Fibroblast of the aortic adventitia (primary cell): ENCODE results near the gene PALLD. TPM values are rescaled to one million over a fixed set of nuclear protein-coding genes. Genes with fewer than 3 reads are reported as not detected.

ENCODE experiments used
- DNase-seq: peaks from one replicate; pipeline ENCODE4 v3.0.0-alpha.2; 2010; ENCODE audit warnings: low read depth
- H3K4me3 ChIP-seq: 2 replicates; pipeline ENCODE4 v1.5.1; 2011; ENCODE audit warnings: low read depth, mild to moderate bottlenecking, control low read depth, low read length, moderate library complexity
- total RNA-seq: library from RNA; depleted of rRNA; stranded (reverse); fragments of >200 nt; gene quantifications from 2 replicates; pipeline ENCODE4 v1.2.3, GENCODE V29; 2012; ENCODE audit warnings: low replicate concordance
- TF ChIP-seq, protein P1 (sequence below): IDR thresholded peaks from 2 replicates; pipeline ENCODE4 v1.5.1; 2011; ENCODE audit warnings: mild to moderate bottlenecking, low read length, control low read depth, inconsistent platforms; ENCODE audit not compliant: insufficient read depth

PALLD gene
- total RNA-seq, 1 donor, result 52.1 TPM

DNA sequence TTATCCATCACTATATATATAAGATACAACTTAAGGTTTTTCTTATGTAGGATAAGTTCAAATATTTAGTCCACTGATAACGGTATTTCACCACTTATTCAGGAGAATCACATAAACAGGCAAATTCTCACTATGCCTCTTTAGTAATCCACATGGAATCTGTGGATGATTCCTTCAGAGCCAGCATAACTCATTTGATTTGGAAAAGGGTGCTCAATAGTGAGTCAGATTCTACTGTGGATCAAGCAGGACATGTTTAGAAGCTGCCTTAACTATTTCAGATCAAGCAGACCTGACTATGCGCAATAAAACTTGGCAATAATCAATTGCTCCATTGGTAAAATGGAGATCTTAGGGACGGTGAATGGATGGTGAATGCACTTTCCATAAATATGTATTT lies 329.1 kb downstream of the PALLD start:
- peak; percentile 56 for DNase-seq
- TF ChIP-seq, protein P1, sequence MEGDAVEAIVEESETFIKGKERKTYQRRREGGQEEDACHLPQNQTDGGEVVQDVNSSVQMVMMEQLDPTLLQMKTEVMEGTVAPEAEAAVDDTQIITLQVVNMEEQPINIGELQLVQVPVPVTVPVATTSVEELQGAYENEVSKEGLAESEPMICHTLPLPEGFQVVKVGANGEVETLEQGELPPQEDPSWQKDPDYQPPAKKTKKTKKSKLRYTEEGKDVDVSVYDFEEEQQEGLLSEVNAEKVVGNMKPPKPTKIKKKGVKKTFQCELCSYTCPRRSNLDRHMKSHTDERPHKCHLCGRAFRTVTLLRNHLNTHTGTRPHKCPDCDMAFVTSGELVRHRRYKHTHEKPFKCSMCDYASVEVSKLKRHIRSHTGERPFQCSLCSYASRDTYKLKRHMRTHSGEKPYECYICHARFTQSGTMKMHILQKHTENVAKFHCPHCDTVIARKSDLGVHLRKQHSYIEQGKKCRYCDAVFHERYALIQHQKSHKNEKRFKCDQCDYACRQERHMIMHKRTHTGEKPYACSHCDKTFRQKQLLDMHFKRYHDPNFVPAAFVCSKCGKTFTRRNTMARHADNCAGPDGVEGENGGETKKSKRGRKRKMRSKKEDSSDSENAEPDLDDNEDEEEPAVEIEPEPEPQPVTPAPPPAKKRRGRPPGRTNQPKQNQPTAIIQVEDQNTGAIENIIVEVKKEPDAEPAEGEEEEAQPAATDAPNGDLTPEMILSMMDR, result no peak
- no peak overlapping the region for H3K4me3 ChIP-seq

DNA sequence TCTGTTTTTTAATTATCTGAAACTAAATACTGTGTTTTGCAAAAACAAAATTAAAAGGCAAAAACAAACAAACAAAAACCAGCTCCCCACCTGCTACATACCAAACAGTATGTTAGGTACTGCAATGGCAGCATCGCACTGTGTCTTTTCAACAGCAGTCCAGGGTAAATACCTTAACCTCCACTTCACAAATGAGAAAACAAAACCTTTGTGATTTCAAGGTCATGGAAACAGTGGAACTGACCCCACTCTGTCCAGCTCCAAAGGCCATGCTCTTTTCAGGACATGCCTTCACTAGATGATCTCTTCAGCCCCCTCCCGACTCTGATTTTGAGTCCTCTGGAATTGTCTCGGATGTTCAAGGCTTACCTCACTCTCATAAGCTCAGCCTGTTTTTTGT lies 329.8 kb downstream of the PALLD start:
- TF ChIP-seq, protein P1, result no peak
- H3K4me3 ChIP-seq, result no peak overlapping the region
- no peak for DNase-seq

DNA sequence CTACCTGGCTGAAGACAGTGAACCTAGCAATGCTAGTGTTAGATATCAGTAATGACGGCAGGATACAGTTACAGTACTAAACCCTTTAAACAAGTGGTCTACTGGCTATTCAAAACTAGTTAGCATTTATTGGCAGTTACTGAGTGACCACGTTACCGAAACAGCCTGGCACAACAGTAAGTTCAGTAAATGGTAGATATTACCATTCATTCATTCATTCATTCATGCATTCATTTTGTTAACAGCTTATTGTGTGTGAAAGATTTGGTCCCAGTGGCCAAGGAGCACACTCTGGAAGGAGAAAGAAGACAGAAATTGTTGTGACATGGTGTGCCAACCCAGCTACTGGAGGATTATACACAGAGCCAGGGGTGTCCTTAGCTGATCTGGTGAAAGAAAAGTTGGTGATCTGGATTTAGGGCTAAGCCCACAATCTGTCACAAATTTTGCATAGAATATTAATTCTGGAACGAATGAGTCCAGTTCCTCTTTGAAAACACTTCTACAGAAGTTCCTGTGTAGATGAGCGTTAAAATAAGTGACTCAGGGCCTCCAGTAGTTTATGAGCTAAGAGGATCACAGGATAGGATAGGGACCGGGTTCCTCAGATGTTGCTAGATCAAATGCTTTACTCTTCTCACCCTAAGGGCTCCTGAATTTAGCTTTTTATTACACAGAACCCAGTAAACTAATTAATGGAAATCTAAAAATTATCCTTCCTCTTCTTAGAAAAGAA lies 334.1 kb downstream of the PALLD start:
- DNase-seq, result no peak
- TF ChIP-seq, protein P1, result no peak
- H3K4me3 ChIP-seq, result no peak overlapping the region

DNA sequence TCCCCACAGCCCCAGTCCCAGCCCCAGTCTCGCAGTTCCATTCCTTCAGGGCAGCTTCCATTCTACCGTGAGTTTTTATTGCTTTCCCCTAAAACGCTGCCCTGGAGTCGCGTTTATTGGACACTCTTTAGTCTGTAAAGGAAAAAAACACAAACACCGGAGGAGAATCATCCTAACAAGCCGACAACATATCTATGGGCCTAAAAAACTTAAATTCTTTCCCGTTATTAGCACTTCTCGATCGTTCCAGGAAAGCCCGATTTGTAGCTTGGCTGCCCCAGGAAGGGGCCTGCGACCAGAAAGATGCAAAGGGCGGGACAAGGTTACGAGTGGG lies 334.7 kb downstream of the PALLD start:
- H3K4me3 ChIP-seq, result peak overlapping the region; percentile 89
- DNase-seq, result no peak
- TF ChIP-seq, protein P1, result no peak

DNA sequence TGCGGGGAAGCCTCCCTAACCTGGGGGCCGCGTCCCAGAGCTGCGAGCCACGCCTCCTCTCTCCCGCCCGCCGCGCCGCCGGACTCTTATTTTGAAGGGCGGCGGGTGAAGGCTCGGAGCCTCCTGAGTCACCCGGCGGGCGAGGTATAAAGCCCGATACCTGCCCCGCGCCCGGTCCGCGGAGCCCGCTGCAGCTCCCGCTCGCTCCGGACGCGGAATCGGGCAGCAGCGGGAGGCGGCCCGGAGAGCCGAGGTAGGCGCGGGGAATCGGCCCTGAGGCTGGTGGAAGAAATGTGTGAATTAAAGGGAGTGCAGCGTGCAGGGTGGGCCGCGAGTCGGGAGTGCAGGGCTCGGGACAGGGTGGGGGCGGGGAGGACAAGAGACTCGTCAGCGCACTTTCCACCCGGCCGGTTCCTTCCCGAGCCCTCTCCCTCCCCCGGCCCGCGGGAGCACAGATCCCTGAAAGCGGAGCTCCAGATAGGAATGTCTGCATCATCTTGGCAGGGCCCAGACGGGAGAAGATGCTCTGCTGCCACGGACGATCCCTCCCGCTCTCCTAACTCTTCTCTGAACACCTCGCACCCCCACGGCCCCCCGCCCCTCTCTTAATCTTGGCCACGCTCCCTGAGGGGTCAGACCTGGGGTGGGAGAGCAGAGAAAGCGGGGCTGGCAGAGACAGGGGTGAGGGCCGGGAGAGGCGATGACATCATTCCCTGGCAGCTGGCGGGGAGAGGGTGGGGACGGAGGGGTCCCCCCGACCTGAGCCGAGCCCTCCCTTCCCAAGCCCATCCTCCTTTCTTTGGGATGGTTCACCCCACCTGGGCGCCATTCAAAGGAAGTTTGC lies 335.3 kb downstream of the PALLD start:
- H3K4me3 ChIP-seq, result peak overlapping the region; percentile 89
- peak; percentile 72 for DNase-seq
- TF ChIP-seq, protein P1, result no peak

DNA sequence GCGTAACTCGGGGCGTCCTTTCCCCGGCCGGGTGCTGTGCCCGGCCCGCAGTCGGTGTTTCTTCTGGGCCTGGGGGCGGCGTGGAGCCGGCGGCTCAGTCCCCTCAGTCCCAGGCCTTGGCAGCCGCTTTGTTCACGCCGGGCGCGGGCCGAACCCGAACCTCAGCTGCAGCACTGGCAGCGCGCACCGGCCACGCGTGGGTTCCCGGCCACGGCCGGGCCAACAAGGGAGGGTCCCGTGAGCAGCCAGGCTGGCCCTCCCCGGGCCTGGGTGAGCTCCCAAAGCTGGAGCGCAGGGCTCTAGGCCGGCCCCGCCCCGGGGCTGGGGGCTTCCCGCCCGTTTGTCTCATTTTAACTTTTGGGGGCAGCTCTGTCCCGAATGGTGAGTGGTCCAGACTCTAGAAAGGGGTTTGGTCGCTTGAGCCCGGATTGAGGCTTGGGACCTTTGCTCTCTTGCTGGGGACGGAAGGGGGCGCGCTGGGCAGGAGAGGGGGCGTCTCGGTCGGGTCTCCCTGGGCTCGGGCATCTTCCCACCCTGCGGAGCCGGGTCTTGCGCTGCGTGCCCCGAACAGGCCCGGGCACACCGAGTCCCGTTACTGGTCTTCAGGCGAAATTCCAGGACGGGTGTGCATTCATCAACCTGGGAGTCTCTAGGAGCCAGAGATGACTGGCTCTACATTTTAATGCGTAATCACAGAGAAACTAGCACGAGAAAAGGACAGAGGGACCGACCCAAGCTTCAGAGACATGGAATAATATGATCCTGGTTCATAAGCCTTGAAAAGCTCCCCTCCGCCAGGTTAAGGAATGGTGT lies 336.1 kb downstream of the PALLD start:
- DNase-seq, result peak; percentile 49
- TF ChIP-seq, protein P1, result peak; percentile 41
- peak overlapping the region; percentile 89 for H3K4me3 ChIP-seq
